ELF-1 (cell line): ENCODE data around the gene CES1.
A peak's percentile ranks its signal among the peaks of the same experiment; 100 is the strongest.
"Not testable (repeated sequence)": the region's sequence is repeated elsewhere in the genome, so short reads cannot be mapped to it uniquely, and the experiment has no call there.

Experiments used
- DNase-seq: peaks from one replicate; pipeline ENCODE4 v3.0.0-alpha.2; 2016; ENCODE audit warnings: low read depth, low spot score

Gene CES1

DNA sequence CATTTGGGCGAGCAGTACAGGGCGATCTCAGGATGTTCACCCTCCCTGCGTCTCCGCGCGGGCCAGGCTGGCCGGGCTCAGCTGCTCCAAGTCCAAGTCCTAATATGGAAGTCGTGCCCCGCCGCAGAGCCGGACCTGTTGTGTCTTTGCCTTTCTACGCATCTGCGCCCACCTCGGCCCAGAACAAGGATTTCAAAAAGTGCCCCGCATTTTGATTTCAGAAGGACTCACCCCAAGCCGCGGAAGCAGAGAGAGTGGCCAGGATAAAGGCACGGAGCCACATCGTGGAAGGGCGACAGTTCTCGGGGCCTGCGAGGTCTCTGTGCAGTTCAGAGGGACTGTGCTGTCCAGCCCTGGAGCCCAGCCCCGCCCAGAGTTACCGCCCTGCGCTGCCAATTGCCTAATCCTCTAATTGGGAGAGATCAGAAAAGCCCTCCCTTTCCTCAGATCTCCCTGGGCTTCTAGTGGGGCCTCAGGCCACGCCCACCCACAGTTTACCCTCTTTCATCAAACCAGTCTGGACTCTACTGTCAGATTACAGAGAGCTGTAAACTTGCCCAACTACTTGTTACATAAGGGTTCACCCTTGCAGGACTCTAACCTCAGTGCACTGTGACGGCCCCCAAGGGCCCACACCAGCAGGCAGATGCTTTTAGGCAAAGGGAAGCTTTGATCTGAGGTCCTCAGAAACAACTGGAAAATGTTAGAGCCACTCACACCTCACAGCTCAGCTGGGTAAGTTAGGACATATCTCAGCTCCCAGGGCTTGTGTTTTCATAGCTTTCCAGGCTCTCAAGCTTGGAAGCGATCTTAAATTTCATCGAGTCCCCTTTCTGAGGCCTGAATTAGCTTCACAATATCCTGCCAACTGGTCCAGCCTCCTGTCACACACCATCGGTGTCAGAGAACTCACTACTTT is at the start of gene CES1:
TSS of gene CES1 (minus strand) at position 324 of the 919 bp plus-strand sequence. CDS start at position 283, 41 bp downstream.
- peak; percentile 91 for DNase-seq

DNA sequence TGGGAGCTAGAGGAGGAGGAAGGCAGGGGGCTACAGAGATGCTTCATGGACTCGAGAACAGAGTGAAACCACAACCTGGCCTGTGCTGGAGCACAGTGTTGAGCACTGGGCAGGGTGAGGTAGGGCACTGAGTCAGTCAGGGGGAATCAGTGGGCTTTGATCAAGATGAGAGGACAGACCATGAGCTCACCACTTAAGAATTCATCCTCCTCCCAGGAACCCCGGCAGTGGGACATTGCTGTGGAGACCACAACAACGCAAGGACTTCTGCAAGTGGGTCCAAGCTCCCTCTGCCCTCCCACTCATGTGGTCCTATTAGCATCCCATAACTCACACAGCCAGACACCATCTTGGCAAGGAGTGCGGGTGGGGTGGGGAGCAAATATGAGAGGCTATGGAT is 44.0 kb upstream of the CES1 start:
- no peak for DNase-seq

DNA sequence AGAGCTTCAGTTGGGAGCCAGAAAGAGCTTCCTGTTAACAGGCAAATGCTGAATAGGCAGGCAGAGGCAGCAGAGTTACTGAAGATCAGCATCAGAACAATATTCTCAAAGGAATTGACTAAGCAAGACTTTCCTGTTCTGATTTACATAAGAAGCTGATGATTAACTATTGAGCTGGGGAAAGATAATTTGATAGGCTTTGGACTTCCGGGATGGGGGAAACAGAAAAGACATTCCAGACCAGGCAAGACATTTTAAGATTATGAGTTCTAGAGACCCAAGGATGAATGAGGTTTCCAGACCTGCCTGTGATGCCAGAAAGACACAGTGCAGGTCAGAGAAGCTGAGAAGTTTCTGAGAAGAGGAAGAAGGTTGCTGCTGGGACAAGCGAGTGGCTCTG is 42.4 kb upstream of the CES1 start, which contains the start of gene CES5A:
TSS of gene CES5A (minus strand) at position 101 of the 400 bp plus-strand sequence. CDS start 152 bp downstream, outside the sequence.
- no peak for DNase-seq

GRCh38 chr16:55873122-55873521 is 40.2 kb upstream of the CES1 start:
- no peak for DNase-seq

- DNase-seq: no peak
Measured at GRCh38 chr16:55872130-55872529, 39.2 kb upstream of the CES1 start.

- no peak for DNase-seq
Measured at GRCh38 chr16:55871411-55872038, 38.6 kb upstream of the CES1 start.

- DNase-seq: no peak
Measured at GRCh38 chr16:55868980-55869379, 36.1 kb upstream of the CES1 start.

DNA sequence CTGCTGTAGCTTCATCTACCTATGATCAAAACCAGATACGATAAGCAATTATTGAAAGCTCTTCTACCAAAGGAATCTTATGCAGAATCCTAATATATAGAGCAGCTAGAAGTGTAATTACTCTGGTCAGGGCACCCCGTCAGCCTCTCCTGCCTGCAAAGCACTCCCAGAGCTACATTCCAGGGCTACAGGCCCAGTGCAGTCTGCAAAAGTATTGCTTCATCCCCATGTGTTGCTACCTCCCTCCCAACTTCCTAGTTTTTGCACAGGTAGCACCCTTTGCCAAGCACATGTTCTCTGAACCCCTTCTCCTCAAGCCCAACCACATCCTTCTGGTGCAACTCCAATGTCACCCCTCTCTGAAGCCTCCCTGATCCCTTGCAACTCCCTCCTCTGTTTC is 35.2 kb upstream of the CES1 start:
- no peak for DNase-seq

- no peak for DNase-seq
Measured at GRCh38 chr16:55861288-55861687, 28.4 kb upstream of the CES1 start.

GRCh38 chr16:55857650-55858049 is 24.8 kb upstream of the CES1 start:
- DNase-seq: not testable (repeated sequence)

- no peak for DNase-seq
Measured at GRCh38 chr16:55856950-55857349, 24.1 kb upstream of the CES1 start.

- DNase-seq: no peak
Measured at GRCh38 chr16:55853114-55853513, 20.2 kb upstream of the CES1 start.

DNA sequence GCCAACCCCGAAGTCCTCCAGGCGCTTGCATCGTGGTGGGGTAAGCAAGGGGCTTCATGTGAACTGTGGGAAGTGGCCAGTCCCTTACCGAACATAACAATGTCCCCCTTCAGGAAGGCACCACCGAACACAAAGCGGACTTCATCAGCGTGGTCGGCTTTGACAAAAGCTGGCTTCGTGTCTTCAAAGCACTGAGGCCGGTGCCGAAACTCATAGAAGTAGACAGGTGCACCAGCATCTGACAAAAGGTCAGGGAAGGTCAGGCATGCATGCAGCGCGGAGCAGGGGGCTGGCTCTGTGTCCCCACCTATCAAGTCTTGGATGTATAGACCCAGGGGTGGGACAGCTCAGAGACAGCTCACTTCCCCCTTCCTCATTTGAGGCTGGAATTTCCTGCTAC is 16.6 kb upstream of the CES1 start:
- no peak for DNase-seq

GRCh38 chr16:55846598-55847346 is 13.9 kb upstream of the CES1 start:
- DNase-seq: no peak

DNA sequence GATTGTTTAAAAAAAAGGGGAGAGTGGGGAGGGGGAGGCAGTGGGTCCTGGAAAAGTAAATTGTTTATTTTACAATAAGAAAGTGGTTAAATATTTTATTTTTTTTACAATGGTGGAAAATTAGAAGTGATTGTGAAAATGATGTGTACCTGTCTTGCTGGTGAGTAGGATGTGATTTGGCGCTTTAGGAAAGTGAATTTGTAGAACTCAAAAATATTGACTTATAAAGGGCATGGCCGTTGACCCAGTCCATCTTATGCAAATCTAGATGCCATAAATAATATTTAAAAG is 10.2 kb upstream of the CES1 start:
- DNase-seq: no peak

DNA sequence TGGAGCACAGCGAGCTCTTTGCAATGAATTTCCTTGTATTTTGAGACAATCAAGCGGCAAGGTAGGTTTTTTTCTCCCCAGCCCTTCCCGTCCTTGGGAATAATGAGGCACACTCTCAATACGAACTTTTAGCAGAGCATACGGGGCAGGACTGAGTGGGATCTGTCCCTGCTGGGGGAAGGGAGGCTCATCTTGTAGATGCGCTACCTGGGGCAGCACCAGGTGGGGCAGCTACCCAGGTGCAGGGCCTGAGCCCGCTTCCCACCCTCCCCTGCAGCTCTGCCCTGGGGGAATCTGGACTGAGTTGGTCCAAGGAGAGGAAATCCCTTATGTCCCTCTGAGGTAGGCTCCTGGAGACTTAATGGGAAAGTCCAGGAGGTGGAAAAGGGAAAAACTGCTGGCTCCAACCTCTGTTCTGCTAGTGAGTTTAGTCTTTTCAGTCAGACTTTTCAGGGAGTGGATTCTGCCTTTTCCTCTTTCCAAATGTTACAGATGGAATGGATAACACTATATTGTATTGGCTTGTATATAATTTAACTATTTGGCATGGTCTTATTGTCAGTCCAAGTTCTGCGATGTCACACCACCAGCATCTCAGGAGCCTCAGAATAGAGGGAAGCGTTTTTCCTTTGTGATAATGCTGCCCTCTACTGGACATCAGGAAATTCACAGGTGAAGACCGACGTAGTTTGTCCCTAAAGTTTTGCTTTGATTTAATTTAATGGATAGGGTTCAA is 9.6 kb upstream of the CES1 start:
- DNase-seq: peak; percentile 38

GRCh38 chr16:55839115-55839514 is 6.2 kb upstream of the CES1 start:
- DNase-seq: no peak

DNA sequence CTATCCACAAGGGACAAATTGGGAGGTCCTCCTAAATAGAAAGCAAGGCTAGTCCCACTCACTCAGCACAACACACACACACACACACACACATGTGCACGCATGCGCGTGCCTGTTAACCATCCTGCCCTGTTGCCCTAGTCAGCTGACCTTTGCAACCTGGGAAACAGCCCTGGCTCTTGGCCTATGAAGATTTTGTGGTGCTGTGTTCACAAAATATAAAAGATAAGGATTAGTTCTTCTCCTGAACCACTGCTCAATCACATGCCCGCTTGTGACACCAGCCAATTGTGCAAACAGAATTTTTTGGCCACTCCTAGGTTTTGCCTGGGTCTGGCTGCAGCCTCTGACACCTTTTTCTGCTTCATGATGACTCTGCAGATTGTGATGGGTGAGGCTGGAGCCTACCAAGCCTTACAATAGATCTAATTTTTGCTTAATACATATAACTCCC is 3.3 kb upstream of the CES1 start:
- DNase-seq: no peak

DNA sequence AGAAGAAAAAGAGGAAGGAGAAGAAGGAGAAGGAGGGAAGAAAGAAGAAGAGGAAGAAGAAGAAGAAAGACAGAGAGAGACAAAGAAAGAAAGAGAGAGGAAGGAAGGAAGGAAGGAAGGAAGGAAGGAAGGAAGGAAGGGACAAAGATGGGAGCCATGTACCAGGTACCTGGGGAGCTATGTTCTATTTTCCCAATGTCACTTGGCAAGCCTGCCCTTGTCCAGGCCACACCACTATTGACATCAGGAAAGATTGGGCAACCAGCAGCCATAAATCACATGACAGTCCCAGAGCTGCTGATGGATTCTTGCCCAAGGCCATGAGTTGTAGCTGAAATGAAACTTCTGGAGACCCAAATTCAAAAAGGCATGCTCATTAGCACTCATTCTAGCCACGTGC is 2.7 kb upstream of the CES1 start:
- DNase-seq: no peak

DNA sequence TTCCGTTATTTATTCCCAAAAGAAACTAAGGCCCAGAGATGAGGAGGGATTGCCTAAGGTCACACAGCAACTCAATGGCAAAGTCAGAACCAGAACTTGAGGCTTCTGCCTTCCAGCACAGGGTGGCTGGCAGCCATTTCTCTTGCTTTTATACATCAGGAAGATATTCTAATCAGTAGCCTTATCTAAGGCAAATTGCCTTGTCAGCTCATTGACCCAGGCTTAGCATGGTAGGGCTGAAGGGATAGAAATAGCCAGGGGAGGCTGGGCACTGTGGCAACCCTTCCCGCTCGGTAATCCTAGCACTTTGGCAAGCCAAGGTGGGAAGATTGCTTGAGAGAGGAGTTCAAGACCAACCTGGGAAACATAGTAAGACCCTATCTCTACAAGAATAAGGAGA is 2.3 kb upstream of the CES1 start:
- DNase-seq: not testable (repeated sequence)

GRCh38 chr16:55834049-55834448 is 1.2 kb upstream of the CES1 start:
- no peak for DNase-seq

GRCh38 chr16:55832425-55832772 is 497 bp downstream of the CES1 start:
- no peak for DNase-seq
